Keratinocyte (primary cell): ENCODE data around the gene MYOD1. TPM values are rescaled to one million over a fixed set of nuclear protein-coding genes. Genes with fewer than 3 reads are reported as not detected.

ENCODE experiments used
- DNase-seq: peaks from one replicate; pipeline ENCODE4 v3.0.0-alpha.2; 2011; ENCODE audit warnings: low read depth, missing footprints, low spot score
- FAIRE-seq: peaks from 2 replicates; lab custom pipeline; 2011; peaks lifted over from hg19 to GRCh38; lab: Jason Lieb, UNC
- H2AFZ ChIP-seq: 2 replicates; pipeline ENCODE4 v1.6.0; 2012; ENCODE audit warnings: low read length, control low read depth, inconsistent platforms; ENCODE audit not compliant: control insufficient read depth
- H3K27ac ChIP-seq: 2 replicates; pipeline ENCODE4 v1.5.1; 2011; ENCODE audit warnings: low read length; ENCODE audit not compliant: control insufficient read depth, insufficient read depth
- H3K27me3 ChIP-seq: 3 replicates; pipeline ENCODE4 v1.6.0; 2011; ENCODE audit warnings: low read length; ENCODE audit not compliant: control insufficient read depth, insufficient read depth; ENCODE audit errors: extremely low read depth
- H3K36me3 ChIP-seq, 2 experiments: 2 replicates in 1 of 2; 3 replicates in 1 of 2; pipeline ENCODE4 v1.5.1; 2011; ENCODE audit warnings: low read length in 2 of 2, mild to moderate bottlenecking in 1 of 2; ENCODE audit not compliant: control insufficient read depth in 2 of 2, insufficient read depth in 2 of 2; ENCODE audit errors: extremely low read depth in 1 of 2
- H3K4me1 ChIP-seq: 3 replicates; pipeline ENCODE4 v1.5.1; 2011; ENCODE audit warnings: low read length; ENCODE audit not compliant: control insufficient read depth, insufficient read depth; ENCODE audit errors: extremely low read depth
- H3K4me2 ChIP-seq: 3 replicates; pipeline ENCODE4 v1.6.0; 2011; ENCODE audit warnings: low read depth, low read length; ENCODE audit not compliant: control insufficient read depth, insufficient read depth; ENCODE audit errors: extremely low read depth
- H3K4me3 ChIP-seq, 3 experiments: fragments of 200-600 bp in 1 of 3; sonication (generic) in 1 of 3; 2 replicates in 2 of 3; 3 replicates in 1 of 3; pipeline ENCODE4 v1.5.1; 2011 to 2016; ENCODE audit warnings: low read length in 3 of 3, mild to moderate bottlenecking in 3 of 3, control low read depth in 2 of 3, inconsistent platforms in 1 of 3, low read depth in 1 of 3, mixed read lengths in 1 of 3, mixed run types in 1 of 3, moderate library complexity in 1 of 3; ENCODE audit not compliant: control insufficient read depth in 2 of 3, insufficient read depth in 2 of 3; ENCODE audit errors: extremely low read depth in 1 of 3
- H3K79me2 ChIP-seq: 2 replicates; pipeline ENCODE4 v1.6.0; 2012; ENCODE audit warnings: low read length; ENCODE audit not compliant: control insufficient read depth, insufficient read depth
- H3K9ac ChIP-seq: 3 replicates; pipeline ENCODE4 v1.6.0; 2011; ENCODE audit warnings: low read length; ENCODE audit not compliant: control insufficient read depth, insufficient read depth; ENCODE audit errors: extremely low read depth
- H3K9me1 ChIP-seq: 3 replicates; pipeline ENCODE4 v1.6.0; 2011; ENCODE audit warnings: low read length; ENCODE audit not compliant: control insufficient read depth, insufficient read depth; ENCODE audit errors: extremely low read depth
- H3K9me3 ChIP-seq: 2 replicates; pipeline ENCODE4 v1.5.1; 2012; ENCODE audit warnings: low read depth, low read length; ENCODE audit not compliant: control insufficient read depth
- H4K20me1 ChIP-seq: 3 replicates; pipeline ENCODE4 v1.6.0; 2011; ENCODE audit warnings: low read length; ENCODE audit not compliant: control insufficient read depth, insufficient read depth; ENCODE audit errors: extremely low read depth
- CTCF ChIP-seq, 3 experiments: IDR thresholded peaks in 1 of 3; conservative IDR thresholded peaks in 1 of 3; optimal IDR thresholded peaks in 1 of 3; 2 replicates in 2 of 3; 3 replicates in 1 of 3; pipeline versions ENCODE3 to v1.5.1; 2011; ENCODE audit warnings: low read length in 3 of 3, mild to moderate bottlenecking in 3 of 3, moderate library complexity in 2 of 3, control low read depth in 1 of 3, inconsistent platforms in 1 of 3; ENCODE audit not compliant: insufficient read depth in 2 of 3; ENCODE audit errors: extremely low read depth in 1 of 3
- EZH2 ChIP-seq: IDR thresholded peaks from one replicate; pipeline ENCODE4 v1.6.1; 2012; ENCODE audit warnings: inconsistent platforms, mild to moderate bottlenecking, low read length, moderate library complexity
- dilution Hi-C: fragments of 300-500 bp; cut with MboI; formaldehyde crosslinking; loops from one replicate; pipeline ENCODE4 v1.7.0; 2020; ENCODE audit warnings: low sequenced_read_pairs; ENCODE audit not compliant: extremely low pct_ligation_motif_present
- polyA plus RNA-seq, 5 experiments: library from polyadenylated mRNA; depleted of rRNA in 3 of 5; stranded (reverse) in 3 of 5; stranded (forward) in 1 of 5; unstranded in 1 of 5; fragments of >200 nt; gene quantifications; 1 replicate in 1 of 5; 2 replicates in 3 of 5; 3 replicates in 1 of 5; pipeline versions ENCODE4 v1.2.1 to v1.2.3, GENCODE V29; 2011 to 2012; ENCODE audit warnings: missing spikeins in 2 of 5, low read depth in 1 of 5, low replicate concordance in 1 of 5

MYOD1 gene
- polyA plus RNA-seq, 1 donor (not counting 4 experiments of a cell fraction or from before 2014, with no cell fraction given), result not detected

- Histone ChIP-seq H3K9me3 (no peaks in the 10 kb centered on the region), H4K20me1 (no peaks in the 10 kb centered on the region), H3K4me2 (no peak overlapping the region), H3K9ac (no peak overlapping the region), H2AFZ (no peak overlapping the region), H3K4me1 (no peaks in the 10 kb centered on the region), H3K9me1 (no peaks in the 10 kb centered on the region), H3K36me3 (no peaks in the 10 kb centered on the region), H3K27ac (no peak overlapping the region), H3K27me3 (peaks cover 7% of the 10 kb centered on the region), H3K4me3 (no peak overlapping the region), H3K79me2 (no peaks in the 10 kb centered on the region)
- no peak for FAIRE-seq
- no peak for TF ChIP-seq EZH2
- TF ChIP-seq CTCF (optimal IDR thresholded peaks at IDR 0.05 in 1 of 3, IDR thresholded peaks at IDR 0.05 in 1 of 3, conservative IDR thresholded peaks at IDR 0.05 in 1 of 3; ENCODE audit: extremely low read depth in 1 of 3, insufficient read depth in 2 of 3, low read length in 3 of 3), result no peak
- dilution Hi-C loops, result no loop called here
- DNase-seq, result no peak
Observed at GRCh38 chr11:17686231-17686980, 33.0 kb upstream of the MYOD1 start.

GRCh38 chr11:17687946-17688670 lies 31.3 kb upstream of the MYOD1 start:
- no peaks in the 10 kb centered on the region for H4K20me1 ChIP-seq
- TF ChIP-seq EZH2 (no peak), CTCF (optimal IDR thresholded peaks at IDR 0.05 in 1 of 3, IDR thresholded peaks at IDR 0.05 in 1 of 3, conservative IDR thresholded peaks at IDR 0.05 in 1 of 3; ENCODE audit: extremely low read depth in 1 of 3, insufficient read depth in 2 of 3, low read length in 3 of 3) (no peak)
- no peaks in the 10 kb centered on the region for H3K9me1 ChIP-seq
- H3K4me2 ChIP-seq, result no peak overlapping the region
- DNase-seq (no peak), FAIRE-seq (no peak)
- H2AFZ ChIP-seq, result no peak overlapping the region
- dilution Hi-C loops, result no loop called here
- H3K27ac ChIP-seq, result no peak overlapping the region
- H3K79me2 ChIP-seq, result no peaks in the 10 kb centered on the region
- H3K27me3 ChIP-seq, result peaks cover 10% of the 10 kb centered on the region
- no peaks in the 10 kb centered on the region for H3K9me3 ChIP-seq
- H3K4me1 ChIP-seq, result no peaks in the 10 kb centered on the region
- H3K4me3 ChIP-seq, result no peak overlapping the region
- H3K36me3 ChIP-seq, result no peaks in the 10 kb centered on the region
- H3K9ac ChIP-seq, result no peak overlapping the region
